A172 (cell line): ENCODE data around the gene AKAP7. TPM values are rescaled to one million over a fixed set of nuclear protein-coding genes. Genes with fewer than 3 reads are reported as not detected.
A peak's percentile ranks its signal among the peaks of the same experiment; 100 is the strongest.
"Not testable (repeated sequence)": the region's sequence is repeated elsewhere in the genome, so short reads cannot be mapped to it uniquely, and the experiment has no call there.

ENCODE experiments used
- DNase-seq: peaks from one replicate; pipeline ENCODE4 v3.0.0-alpha.2; 2015; ENCODE audit warnings: low spot score
- total RNA-seq: library from RNA; depleted of rRNA; stranded (reverse); fragments of >200 nt; shearing (Covaris generic); gene quantifications from 2 replicates; pipeline ENCODE4 v1.2.3, GENCODE V29; 2014

The AKAP7 gene
- total RNA-seq, 1 experiment from 2014 or later, result 7.0 TPM

DNA sequence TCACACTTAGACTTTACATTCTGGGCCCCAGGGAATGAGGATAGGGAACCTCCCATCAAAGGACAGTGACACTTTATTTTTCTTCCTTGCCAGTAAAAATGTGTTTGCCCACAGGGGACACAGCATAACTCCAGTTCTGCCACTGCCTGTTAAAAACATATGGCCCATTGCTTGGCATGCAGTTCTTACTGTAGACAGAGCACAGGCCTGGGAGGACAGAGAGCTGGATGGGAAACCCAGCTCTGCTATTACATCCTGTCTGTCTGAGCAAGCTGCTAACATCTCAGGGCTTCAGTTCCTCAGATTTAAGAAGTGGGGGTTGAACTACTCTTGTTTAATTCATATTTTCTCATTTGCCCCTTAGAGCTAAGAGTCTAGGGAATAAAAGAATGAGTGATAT lies 120.2 kb downstream of the AKAP7 start:
- no peak for DNase-seq

DNA sequence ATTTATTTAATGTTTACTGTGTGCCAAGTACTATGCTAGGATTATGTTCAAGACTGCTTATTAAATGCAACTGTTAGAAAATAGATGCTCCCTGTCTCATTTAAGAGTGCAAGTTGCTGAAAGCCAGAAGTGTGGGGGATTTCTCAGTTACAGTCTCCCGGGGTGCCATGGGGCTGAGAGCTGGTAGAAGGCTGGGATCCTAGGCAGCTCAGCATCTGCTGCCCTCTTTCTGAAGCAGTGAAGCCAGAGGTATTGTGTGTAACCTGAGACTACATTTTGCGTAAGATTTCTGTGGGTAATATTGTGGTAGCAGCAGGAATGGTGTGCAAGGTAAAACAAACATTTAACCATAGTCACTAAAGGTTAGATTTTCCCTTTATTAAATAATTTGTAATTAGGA lies 120.6 kb downstream of the AKAP7 start:
- DNase-seq, result no peak

DNA sequence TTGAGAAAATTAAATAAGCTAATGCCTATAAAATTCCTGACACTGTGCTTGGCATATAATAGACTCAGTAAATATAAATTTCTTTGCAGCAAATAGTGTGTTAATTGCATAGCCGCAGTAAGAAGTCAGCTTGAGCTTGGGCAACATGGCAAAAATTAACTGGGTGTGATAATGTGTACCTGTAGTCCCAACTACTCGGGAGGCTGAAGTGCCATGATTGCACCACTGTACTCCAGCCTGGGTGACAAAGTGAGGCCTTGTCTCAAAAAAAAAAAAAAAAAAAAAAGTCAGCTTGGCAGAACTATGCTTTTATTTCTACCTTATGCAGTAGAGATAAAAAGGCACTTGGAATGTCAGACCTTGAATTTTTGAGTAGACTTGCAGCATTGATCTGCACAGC lies 121.8 kb downstream of the AKAP7 start:
- no peak for DNase-seq

DNA sequence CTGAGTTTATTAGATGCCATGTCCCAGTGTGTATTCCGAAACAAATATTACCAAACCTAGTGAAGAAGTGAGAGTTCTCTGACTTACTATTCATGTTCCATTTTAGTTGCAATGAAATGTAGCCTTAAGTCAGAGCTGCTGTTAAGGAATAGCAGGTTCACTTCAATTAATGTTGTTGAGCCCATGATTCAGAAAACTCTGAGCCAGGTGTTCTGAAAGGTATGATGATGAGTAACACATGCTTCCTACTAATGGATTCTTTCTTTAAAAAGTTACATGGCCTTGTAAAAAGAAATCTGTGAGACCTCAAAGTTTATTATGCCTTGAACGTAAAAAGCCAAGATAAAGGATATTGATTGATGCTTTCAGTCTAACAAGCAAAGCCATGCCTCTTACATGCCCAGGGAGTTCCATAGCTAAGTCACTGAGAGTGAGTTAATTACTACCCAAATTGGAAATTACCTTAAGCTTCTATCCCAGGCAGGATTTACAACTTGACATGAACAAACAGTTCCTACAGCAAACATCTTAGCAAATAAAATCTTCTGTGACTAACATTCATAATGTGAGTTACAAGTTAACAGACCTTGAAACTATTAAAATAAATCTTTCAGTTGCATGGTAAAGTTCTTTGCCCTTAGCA lies 122.9 kb downstream of the AKAP7 start:
- no peak for DNase-seq

DNA sequence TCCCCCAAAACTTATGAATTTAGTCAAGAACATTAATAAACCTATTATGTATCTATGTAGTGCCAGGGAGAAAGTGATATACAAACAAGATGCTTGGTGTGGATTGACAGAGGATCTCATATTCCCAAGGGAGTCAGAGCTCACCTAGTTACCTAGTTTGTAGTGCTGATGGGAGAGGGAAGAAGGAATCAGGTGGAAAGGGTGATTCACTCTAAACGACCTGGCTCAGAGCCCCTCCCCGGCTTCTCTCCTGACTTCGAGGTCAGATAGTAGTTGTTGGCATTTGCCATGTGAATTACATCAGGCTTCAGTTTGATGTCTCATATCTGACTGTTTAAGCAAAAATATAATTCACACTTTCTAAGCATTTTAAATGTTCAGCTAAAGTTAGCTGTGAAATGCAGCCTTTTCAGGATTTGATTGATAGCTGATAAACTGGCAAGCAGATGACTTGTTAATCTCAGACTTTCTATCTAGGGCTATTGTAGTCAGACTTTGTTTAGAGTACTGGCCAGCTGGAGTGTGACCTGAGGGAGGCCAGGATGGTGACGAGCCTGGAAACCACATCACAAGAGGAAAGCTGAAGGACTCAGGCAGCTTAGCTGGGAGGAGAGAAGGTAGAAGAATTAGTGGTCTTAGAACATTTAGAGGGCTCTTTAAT lies 123.7 kb downstream of the AKAP7 start:
- DNase-seq, result peak; percentile 7

DNA sequence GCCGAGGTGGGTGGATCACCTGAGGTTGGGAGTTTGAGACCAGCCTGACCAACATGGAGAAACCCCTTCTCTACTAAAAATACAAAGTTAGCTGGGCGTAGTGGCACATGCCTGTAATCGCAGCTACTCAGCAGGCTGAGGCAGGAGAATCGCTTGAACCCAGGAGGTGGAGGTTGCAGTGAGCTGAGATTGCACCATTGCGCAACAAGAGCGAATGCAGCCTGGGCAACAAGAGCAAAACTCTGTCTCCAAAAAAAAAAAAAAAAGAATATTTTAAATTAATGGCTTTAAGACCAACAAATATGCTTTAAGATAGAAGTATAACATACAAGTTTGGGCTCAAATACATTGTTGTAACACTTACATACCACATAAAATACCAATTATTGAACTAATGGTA lies 125.7 kb downstream of the AKAP7 start:
- DNase-seq, result not testable (repeated sequence)

DNA sequence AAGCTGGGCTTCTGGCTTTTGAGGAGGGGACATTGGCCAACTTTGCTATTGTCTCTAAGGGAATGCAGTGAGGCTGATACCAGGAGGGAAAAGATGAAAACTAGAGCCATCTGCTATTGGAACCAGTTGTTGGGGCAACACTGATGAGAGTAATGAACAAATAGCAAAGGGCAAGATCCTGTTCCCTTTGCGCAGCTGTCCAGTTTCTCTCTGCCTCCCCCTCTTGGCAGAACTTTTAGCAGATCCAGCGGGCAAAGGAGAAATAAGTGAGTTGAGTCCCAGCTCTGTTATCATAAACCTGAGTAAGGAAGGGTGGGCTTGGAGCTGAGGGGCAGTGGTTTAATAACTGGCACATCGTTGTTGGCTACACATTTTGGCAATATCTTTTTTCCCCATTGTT lies 126.8 kb downstream of the AKAP7 start:
- no peak for DNase-seq

DNA sequence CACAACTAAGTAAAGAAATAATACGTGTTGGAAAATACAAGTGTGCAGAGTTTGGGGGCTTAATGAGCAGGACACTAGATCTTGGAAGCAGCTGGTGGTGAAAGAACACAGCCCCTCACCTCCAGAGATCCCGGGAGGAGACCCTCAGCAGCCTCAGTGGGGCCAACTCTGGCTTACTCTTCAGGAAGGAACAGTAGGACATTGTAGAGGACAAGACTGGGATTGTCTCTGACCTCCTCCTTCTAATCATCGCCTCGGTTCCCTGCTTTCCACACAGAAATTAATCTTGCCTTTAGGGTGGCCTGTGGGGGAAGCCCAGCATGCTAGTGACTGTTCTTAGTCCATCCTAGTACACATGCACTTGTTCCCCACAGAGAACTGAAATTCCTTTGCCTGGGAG lies 130.7 kb downstream of the AKAP7 start:
- no peak for DNase-seq

DNA sequence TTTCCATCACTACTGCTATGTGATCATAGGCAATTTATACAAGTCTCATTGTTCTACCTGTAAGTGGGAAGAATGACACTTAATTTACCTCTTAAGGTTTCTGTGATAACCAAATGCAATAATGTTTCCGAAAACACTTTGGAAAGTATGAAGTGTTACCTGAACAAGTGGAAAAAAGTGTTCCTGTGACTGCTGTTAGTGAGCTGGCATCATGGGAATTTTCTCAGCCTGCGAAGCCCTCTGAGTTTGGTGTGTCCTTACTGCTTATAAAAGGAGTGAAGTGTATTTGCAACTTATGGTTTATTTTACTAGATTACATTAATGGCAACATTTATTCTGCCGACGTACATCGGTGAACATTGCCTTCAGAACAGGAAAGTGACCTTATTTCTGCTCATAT lies 133.0 kb downstream of the AKAP7 start:
- no peak for DNase-seq

DNA sequence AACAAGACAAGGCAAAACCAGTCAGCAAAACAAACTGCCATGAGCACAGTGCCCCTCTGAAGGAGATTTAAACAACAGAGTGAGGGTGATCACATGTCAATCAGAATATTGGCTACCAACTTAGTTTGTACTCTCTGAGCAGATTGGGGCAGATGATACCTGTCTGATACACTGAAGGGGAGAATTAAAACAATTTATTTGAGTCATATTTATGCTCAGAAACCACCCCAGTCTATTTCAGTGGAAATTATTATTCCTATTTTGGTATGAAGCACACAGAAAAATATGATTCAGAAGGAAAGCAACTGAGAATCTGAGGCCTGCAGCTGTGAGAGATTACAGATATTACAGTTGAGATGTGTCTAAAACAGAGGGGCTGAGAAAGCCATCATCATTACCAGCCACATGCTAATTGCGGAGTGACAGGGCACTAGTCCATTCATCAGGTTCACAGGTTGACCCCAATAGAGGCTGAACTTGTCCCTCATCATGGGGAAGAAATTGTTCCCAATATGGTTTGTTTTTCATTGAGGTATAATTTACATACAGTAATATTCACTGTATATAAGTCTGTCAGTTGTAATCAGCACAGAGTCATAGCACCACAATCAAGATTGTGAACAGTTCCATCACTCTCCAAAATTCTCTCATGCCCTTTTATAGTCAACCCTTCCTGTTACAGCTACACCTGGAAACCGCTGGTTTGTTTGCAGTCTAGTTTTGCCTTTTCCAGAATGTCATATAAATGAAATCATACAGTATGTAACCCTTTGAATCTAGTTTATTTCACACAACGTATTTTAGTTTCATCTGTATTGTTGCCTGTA lies 134.5 kb downstream of the AKAP7 start:
- DNase-seq, result no peak

DNA sequence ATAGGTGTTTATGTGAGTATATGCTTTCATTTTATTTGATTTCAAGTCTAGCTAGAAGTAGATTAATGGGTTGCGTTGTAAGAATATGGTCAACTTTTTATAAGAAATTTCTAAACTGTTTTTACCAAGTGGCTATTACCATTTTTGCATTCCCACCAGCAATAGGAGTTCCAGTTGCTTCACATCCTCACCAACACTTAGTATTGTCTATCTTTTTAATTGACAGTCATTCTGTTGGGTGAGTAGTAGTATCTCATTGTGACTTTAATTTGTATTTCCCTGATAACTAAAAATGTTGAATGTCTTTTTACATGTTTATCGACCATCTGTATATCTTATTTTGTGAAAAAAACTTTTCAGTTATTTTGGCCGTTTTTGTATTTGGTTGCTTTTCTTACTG lies 135.3 kb downstream of the AKAP7 start:
- no peak for DNase-seq

DNA sequence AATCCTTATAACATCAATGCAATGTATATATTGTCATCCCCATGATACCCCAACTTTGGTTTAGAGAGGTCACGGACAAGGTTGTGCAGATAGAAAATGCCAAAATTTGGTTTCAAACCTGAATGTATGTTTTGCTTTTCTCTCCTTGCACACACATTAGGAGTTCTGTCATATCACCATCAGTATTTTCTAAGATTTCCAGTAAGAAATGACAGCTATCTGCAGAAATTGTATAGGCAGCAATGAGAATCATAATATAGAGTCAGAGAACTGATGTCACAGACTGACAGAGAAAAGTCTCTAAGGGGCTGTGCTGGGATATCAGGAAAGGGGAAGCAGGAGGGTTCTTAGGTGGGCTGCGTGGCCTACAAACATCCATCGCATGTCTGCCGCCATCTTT lies 140.0 kb downstream of the AKAP7 start:
- DNase-seq, result no peak

DNA sequence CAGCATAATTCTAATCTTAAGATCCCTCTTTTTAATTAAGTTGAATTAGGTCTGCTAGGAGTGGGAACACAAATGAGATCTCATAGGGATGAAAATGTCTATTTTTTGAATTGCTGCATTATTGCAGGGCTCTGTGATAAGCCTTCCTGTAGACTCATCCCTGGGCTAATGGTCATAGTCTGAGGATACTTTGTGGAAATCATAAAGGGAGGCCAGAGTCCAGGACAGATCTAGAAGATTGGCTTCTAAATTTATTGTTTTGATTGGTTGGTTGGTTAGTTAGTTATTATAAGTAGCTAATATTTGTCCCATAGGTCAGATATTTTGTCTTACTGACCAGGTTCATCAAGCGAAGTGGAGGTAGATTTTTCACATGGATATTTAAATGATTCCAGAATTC lies 142.3 kb downstream of the AKAP7 start:
- DNase-seq, result no peak

DNA sequence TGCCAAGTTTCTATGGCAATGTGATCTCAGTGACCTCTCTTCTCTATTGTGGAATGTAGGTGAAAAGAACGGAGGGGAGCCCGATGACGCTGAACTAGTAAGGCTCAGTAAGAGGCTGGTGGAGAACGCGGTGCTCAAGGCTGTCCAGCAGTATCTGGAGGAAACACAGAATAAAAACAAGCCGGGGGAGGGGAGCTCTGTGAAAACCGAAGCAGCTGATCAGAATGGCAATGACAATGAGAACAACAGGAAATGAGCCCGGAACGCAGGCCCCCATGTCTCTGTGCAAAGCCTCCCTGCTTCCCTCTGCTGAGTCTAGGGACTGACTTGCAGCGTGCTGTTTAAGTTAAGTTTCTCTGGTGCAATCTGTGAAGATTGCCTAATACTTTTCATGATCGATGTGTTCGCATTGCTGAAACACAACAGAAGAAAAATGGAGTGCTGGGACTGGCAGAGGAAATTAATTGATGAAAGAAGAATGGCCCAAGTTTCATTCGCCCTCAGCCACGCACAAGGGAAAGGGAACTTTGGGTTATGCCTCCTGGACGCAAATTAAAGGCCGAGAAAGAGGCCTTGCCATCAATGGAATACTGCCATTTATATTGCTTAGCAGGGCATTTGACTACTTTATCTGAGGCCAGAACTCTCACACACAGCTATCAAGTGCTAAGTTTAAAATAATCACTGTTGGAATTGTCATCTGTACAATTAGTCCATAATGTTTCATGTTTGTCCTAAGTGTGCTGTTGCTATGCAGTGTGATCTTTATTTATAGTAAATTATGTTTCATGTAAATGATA lies 146.4 kb downstream of the AKAP7 start:
- no peak for DNase-seq

DNA sequence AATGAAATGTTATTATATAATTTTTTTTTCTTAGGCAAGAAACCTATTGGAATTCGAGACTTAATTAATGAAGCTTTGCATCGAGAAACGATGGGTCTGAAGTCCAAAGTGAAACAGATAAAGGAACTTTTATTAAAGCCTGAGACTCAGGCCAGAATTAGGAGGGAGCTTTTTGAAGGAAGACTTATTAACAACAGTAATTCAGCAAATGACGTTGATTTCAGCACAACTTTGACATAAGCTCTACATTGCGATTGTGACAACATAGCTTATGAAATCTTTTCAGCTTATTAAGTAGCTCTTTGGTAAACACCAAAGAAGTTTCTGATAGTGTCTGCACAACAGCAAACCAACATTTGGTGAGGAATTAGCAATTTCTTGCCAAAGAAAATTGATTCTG lies 147.1 kb downstream of the AKAP7 start:
- DNase-seq, result no peak

DNA sequence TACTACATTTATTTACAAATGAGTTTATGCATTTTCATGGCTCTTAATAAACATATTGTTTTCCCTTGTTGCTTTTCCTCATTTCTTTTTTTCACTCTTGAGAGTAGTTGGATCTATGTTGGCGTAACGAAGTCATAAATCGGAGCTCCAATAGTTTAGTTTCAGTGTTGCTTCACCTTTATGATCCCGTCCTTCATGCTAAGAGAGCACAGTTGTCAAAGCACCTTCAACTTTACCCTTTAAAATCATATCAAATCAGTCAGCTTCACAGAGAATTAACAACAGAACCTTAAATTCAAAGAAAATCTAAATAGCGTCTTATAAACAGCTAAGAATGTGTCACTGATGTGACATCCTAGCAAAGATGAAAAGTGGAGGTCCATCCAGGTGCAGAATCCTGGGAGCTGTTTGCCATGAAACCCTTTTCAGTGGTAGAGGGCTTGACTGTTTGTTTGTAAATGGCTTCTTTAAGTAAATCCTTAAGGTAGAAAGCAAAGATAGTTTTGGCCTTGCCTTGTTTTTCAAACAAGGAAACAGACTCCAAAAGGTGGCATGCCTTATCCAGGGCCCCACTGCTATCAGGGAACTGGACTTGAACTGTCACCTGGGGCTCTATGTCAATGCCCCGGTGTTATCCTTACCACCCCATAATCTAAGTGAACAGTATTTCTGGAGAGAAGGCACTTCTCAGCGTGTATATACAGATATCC lies 148.4 kb downstream of the AKAP7 start:
- DNase-seq, result no peak

DNA sequence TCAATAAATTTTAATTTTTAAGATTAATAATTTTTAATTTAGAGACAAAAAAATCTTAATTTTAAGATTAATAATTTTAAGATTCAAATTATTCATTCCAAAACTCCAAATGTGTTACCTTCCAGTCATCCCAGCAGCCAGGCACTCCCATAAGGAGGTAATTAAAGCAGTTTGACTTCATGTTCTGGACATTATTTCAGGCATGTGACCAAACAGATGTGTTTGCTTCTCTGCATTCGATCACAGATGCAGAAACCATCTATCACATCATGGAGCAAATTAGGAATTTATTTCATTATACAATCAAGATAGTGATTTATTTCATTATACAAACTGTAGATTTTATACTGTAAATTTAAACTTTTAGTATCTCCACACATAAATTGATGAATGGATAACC lies 150.3 kb downstream of the AKAP7 start:
- DNase-seq, result no peak

DNA sequence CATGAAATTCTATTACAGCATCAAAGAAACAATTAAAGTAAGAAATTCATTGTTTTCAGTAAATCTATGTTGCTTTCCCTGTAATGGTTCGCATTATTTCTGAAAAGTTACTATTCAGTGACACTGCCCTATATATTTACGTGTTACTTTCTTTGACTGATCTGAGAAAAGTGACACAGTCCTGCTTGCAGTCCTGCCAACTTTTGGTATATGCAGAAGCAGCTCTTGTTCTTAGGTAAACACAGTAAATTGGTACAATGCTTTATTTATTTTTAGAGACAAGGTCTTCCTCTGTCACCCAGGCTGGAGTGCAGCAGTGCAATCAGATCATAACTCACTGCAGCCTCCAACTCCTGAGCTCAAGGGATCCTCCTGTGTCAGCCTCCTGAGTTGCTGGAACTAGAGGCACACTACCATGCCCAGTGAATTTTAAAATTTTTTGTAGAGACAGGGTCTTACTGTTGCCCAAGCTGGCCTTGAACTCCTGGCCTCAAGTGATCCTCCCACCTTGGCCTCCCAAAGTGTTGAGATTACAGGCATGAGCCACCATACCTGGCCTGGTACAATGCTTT lies 151.3 kb downstream of the AKAP7 start:
- no peak for DNase-seq

DNA sequence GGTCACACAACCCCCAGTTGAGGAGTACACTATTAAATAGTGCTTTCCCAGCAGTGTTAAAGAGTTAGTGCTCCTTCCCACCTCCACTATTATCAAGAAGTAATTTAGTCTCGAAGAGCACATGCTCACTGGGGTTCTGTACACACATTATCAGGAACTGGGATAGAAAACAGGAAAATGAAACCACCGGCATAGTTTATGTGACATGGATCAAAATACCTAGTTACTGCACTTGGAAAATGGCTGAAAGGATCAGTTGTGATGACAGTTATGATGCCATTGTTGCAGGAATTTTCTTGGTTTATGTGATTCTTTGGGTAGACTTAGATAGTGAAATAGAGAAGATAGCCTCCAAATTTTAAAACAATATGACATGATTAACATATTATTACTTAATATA lies 152.9 kb downstream of the AKAP7 start:
- DNase-seq, result no peak

DNA sequence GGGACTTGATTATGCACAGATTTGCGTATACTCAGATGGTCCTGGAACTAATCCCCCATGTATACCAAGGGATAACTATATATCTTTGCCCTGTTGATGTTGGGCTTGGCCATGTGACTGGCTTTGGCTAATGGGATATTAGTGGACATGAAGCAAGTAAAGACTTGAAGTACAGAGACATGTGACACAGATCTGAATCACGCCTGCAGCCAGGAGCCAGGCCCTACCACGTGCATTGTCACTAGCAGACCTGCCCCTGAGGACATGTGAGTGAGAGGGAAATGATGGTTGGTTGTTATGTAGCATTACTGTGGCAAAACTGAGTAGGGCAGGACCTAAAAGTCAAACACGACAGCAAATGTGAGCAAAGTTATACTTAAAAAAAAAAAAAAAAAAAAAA lies 155.7 kb downstream of the AKAP7 start:
- DNase-seq, result no peak
